HPDE6-E6E7 (cell line): ENCODE results near the gene FITM2.
"Not testable (repeated sequence)": the region's sequence is repeated elsewhere in the genome, so short reads cannot be mapped to it uniquely, and the experiment has no call there.

Source experiments
- DNase-seq: peaks from one replicate; pipeline ENCODE4 v3.0.0; 2011; ENCODE audit warnings: missing footprints; ENCODE audit errors: extremely low spot score

FITM2 gene

GRCh38 chr20:44334306-44334705, 23.3 kb upstream of the FITM2 start:
- DNase-seq, result no peak

GRCh38 chr20:44331201-44331600, 20.2 kb upstream of the FITM2 start:
- no peak for DNase-seq

- DNase-seq, result no peak
Measured at GRCh38 chr20:44328428-44328827, 17.4 kb upstream of the FITM2 start.

GRCh38 chr20:44327748-44328147, 16.7 kb upstream of the FITM2 start:
- not testable (repeated sequence) for DNase-seq

GRCh38 chr20:44326391-44327159, 15.6 kb upstream of the FITM2 start:
- DNase-seq, result no peak

- no peak for DNase-seq
Measured at GRCh38 chr20:44324343-44324742, 13.3 kb upstream of the FITM2 start.

GRCh38 chr20:44319839-44320422, 8.9 kb upstream of the FITM2 start:
- DNase-seq, result no peak

- DNase-seq, result no peak
Measured at GRCh38 chr20:44314870-44315269, 3.9 kb upstream of the FITM2 start.

GRCh38 chr20:44309763-44310663, 989 bp downstream of the FITM2 start:
- DNase-seq, result no peak

GRCh38 chr20:44306927-44307326, 4.1 kb downstream of the FITM2 start:
- no peak for DNase-seq

- DNase-seq, result no peak
Measured at GRCh38 chr20:44304383-44304782, 6.6 kb downstream of the FITM2 start.

- no peak for DNase-seq
Measured at GRCh38 chr20:44302736-44303135, 8.3 kb downstream of the FITM2 start.

GRCh38 chr20:44302026-44302669, 8.9 kb downstream of the FITM2 start:
- no peak for DNase-seq

- DNase-seq, result no peak
Measured at GRCh38 chr20:44301285-44301684, 9.7 kb downstream of the FITM2 start.

- not testable (repeated sequence) for DNase-seq
Measured at GRCh38 chr20:44299011-44299535, 11.9 kb downstream of the FITM2 start.

GRCh38 chr20:44297721-44298120, 13.3 kb downstream of the FITM2 start:
- DNase-seq, result no peak

- no peak for DNase-seq
Measured at GRCh38 chr20:44296011-44296410, 15.0 kb downstream of the FITM2 start.

GRCh38 chr20:44291754-44292153, 19.2 kb downstream of the FITM2 start:
- no peak for DNase-seq

- no peak for DNase-seq
Measured at GRCh38 chr20:44288252-44288651, 22.8 kb downstream of the FITM2 start.

- no peak for DNase-seq
Measured at GRCh38 chr20:44287272-44288097, 23.5 kb downstream of the FITM2 start.

GRCh38 chr20:44284032-44284431, 27.0 kb downstream of the FITM2 start:
- no peak for DNase-seq
